Endothelial cell of umbilical vein (primary cell): ENCODE data around the gene LGALSL.

Experiments
- POLR2A ChIP-seq: IDR thresholded peaks from 2 replicates; pipeline ENCODE4 v1.6.1; 2012; ENCODE audit warnings: low read depth, mild to moderate bottlenecking, control low read depth, low read length
- POLR2AphosphoS5 ChIP-seq: IDR thresholded peaks from 2 replicates; pipeline ENCODE4 v1.6.1; 2012; ENCODE audit warnings: low read depth, mild to moderate bottlenecking, control low read depth, low read length, moderate library complexity; ENCODE audit not compliant: insufficient read depth

DNA sequence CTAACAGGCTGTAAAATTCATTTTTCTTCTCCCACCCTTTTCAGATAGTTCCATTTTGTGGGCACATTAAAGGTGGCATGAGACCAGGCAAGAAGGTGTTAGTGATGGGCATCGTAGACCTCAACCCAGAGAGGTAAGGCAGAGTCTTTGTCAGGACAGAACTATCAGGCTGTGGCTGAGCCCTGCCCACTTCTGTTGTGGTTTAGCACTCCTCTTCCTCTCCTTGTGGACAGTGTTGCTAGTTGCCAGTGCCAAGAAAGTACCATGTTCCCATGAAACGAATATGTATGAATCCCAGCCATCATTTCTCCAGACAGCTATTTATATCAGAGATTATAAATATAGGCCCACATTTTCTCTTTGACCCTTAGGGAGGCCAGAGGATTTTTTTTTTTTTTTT is 1.6 kb downstream of the LGALSL start:
- TF ChIP-seq POLR2A (no peak), POLR2AphosphoS5 (no peak)
